ENCODE measurements around the gene IFT88.

GRCh38 chr13:20561741-20562140 lies 5.2 kb upstream of the IFT88 start:
- no peak for TF ChIP-seq CTCF (IDR thresholded peaks at IDR 0.05)
- no peak for TF ChIP-seq POLR2A (IDR thresholded peaks at IDR 0.05)

Measured in heart left ventricle (tissue), 13 donors.